Stomach (tissue), 4 donors: ENCODE data around the gene BDKRB1.

Experiments
- EP300 ChIP-seq: sonication (generic); formaldehyde crosslinking; IDR thresholded peaks from one replicate; pipeline ENCODE4 v1.6.1; 2017; ENCODE audit warnings: antibody characterized with exemption
- POLR2A ChIP-seq, 4 donors: fragments of 450-650 bp; IDR thresholded peaks; one replicate each; pipeline ENCODE4 v1.6.1; 2016; ENCODE audit warnings: antibody characterized with exemption in 4 of 4, control low read depth in 2 of 4, mild to moderate bottlenecking in 1 of 4, moderate library complexity in 1 of 4
- POLR2AphosphoS5 ChIP-seq, 3 donors: sonication (generic); formaldehyde crosslinking; IDR thresholded peaks; one replicate each; pipeline ENCODE4 v1.6.1; 2016; ENCODE audit warnings: antibody characterized with exemption in 3 of 3
- TF ChIP-seq, protein P1 (sequence below), 7 experiments: fragments of 450-650 bp in 4 of 7; fragments of 200-600 bp in 3 of 7; sonication (generic) in 3 of 7; IDR thresholded peaks; one replicate each; pipeline ENCODE4 v1.5.1; 2016 to 2019; ENCODE audit warnings: antibody characterized with exemption in 7 of 7, control low read depth in 2 of 7, mild to moderate bottlenecking in 1 of 7

DNA sequence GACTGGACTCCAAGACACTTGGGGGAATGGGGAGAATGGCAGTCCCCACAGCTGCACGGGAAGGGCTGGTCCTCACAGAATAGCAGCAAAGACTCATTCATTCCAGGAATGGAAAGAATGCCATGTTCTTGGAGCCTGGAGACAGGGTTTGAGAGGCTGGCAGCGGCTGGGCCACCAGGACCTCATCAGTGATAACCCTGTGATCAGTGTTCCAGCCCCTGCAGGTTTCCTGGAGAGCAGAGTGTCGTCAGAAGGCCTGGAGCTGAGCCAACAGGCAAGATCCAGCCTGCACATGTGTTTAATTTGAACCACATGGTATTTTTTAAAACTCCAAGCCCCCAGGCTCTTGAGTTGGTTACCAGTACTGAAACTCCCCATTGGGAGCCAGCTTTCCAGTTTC is 11.3 kb downstream of the BDKRB1 start:
- TF ChIP-seq POLR2AphosphoS5 (IDR thresholded peaks at IDR 0.05) = no peak
- TF ChIP-seq, protein P1, sequence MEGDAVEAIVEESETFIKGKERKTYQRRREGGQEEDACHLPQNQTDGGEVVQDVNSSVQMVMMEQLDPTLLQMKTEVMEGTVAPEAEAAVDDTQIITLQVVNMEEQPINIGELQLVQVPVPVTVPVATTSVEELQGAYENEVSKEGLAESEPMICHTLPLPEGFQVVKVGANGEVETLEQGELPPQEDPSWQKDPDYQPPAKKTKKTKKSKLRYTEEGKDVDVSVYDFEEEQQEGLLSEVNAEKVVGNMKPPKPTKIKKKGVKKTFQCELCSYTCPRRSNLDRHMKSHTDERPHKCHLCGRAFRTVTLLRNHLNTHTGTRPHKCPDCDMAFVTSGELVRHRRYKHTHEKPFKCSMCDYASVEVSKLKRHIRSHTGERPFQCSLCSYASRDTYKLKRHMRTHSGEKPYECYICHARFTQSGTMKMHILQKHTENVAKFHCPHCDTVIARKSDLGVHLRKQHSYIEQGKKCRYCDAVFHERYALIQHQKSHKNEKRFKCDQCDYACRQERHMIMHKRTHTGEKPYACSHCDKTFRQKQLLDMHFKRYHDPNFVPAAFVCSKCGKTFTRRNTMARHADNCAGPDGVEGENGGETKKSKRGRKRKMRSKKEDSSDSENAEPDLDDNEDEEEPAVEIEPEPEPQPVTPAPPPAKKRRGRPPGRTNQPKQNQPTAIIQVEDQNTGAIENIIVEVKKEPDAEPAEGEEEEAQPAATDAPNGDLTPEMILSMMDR (IDR thresholded peaks at IDR 0.05) = no peak
- no peak for TF ChIP-seq EP300
- TF ChIP-seq POLR2A (IDR thresholded peaks at IDR 0.05) = no peak
